NB4 (cell line): ENCODE data around the gene CALD1.

Source experiments
- DNase-seq: peaks from one replicate; pipeline ENCODE4 v3.0.0; 2010; ENCODE audit warnings: low read depth
- H3K4me3 ChIP-seq: one replicate; pipeline ENCODE4 v1.5.1; 2011; ENCODE audit warnings: mild to moderate bottlenecking, low read depth, low read length, moderate library complexity
- CTCF ChIP-seq: IDR thresholded peaks from one replicate; pipeline ENCODE4 v1.5.1; 2012; ENCODE audit warnings: low read depth, low read length
- MAX ChIP-seq: IDR thresholded peaks from 2 replicates; pipeline ENCODE4 v1.6.1; 2011; ENCODE audit warnings: low read depth, low read length
- MYC ChIP-seq: IDR thresholded peaks from 2 replicates; pipeline ENCODE4 v1.6.1; 2011; ENCODE audit warnings: low read depth, low read length
- POLR2A ChIP-seq: IDR thresholded peaks from 2 replicates; pipeline ENCODE4 v1.6.1; 2011; ENCODE audit warnings: mild to moderate bottlenecking; ENCODE audit not compliant: insufficient read length; ENCODE audit errors: extremely low read depth

The CALD1 gene

GRCh38 chr7:134894928-134895327 lies 115.5 kb downstream of the CALD1 start:
- TF ChIP-seq CTCF (no peak), MAX (no peak), MYC (no peak), POLR2A (no peak)
- no peak for DNase-seq
- H3K4me3 ChIP-seq, result no peak overlapping the region

- DNase-seq, result no peak
- TF ChIP-seq POLR2A (no peak), CTCF (no peak), MYC (no peak), MAX (no peak)
- H3K4me3 ChIP-seq, result no peak overlapping the region
Measured at GRCh38 chr7:134896073-134896472, 116.6 kb downstream of the CALD1 start.

- no peak for DNase-seq
- H3K4me3 ChIP-seq, result no peak overlapping the region
- TF ChIP-seq POLR2A, result no peak
- TF ChIP-seq CTCF, result no peak
- no peak for TF ChIP-seq MAX
Measured at GRCh38 chr7:134897936-134898335, 118.5 kb downstream of the CALD1 start.

GRCh38 chr7:134899729-134900128 lies 120.3 kb downstream of the CALD1 start:
- H3K4me3 ChIP-seq, result no peak overlapping the region
- DNase-seq, result no peak
- TF ChIP-seq MAX (no peak), CTCF (no peak), MYC (no peak), POLR2A (no peak)

- TF ChIP-seq CTCF, result no peak
- no peak overlapping the region for H3K4me3 ChIP-seq
- no peak for DNase-seq
Measured at GRCh38 chr7:134900166-134900982, 120.9 kb downstream of the CALD1 start.
